IMR-90 (cell line): ENCODE results near the gene SYNPO2.

Source experiments
- CEBPB ChIP-seq: IDR thresholded peaks from 2 replicates; pipeline ENCODE4 v1.6.1; 2012; ENCODE audit warnings: low read depth, low read length, improper control_type of control experiment
- CHD1 ChIP-seq: IDR thresholded peaks from 2 replicates; pipeline ENCODE4 v1.6.1; 2012; ENCODE audit warnings: low read depth, low read length, improper control_type of control experiment
- MXI1 ChIP-seq: IDR thresholded peaks from 2 replicates; pipeline ENCODE4 v1.6.1; 2012; ENCODE audit warnings: low read depth, mild to moderate bottlenecking, low read length, moderate library complexity, borderline replicate concordance
- POLR2A ChIP-seq: IDR thresholded peaks from 2 replicates; pipeline ENCODE4 v1.6.1; 2012; ENCODE audit warnings: mild to moderate bottlenecking, low read depth, low read length
- RAD21 ChIP-seq: IDR thresholded peaks from 2 replicates; pipeline ENCODE4 v1.6.1; 2012; ENCODE audit warnings: low read length, improper control_type of control experiment
- RCOR1 ChIP-seq: IDR thresholded peaks from 2 replicates; pipeline ENCODE4 v1.6.1; 2012; ENCODE audit warnings: mild to moderate bottlenecking, low read length, improper control_type of control experiment; ENCODE audit not compliant: insufficient replicate concordance
- SMC3 ChIP-seq: fragments of 150-350 bp; IDR thresholded peaks from 2 replicates; pipeline ENCODE4 v1.6.1; 2016; ENCODE audit warnings: low read depth, mild to moderate bottlenecking, antibody characterized with exemption, low read length, moderate library complexity
- TF ChIP-seq, protein P1 (sequence below): conservative IDR thresholded peaks from 2 replicates; pipeline ENCODE4 v1.5.1; 2012; ENCODE audit warnings: mild to moderate bottlenecking, low read depth, low read length, improper control_type of control experiment

DNA sequence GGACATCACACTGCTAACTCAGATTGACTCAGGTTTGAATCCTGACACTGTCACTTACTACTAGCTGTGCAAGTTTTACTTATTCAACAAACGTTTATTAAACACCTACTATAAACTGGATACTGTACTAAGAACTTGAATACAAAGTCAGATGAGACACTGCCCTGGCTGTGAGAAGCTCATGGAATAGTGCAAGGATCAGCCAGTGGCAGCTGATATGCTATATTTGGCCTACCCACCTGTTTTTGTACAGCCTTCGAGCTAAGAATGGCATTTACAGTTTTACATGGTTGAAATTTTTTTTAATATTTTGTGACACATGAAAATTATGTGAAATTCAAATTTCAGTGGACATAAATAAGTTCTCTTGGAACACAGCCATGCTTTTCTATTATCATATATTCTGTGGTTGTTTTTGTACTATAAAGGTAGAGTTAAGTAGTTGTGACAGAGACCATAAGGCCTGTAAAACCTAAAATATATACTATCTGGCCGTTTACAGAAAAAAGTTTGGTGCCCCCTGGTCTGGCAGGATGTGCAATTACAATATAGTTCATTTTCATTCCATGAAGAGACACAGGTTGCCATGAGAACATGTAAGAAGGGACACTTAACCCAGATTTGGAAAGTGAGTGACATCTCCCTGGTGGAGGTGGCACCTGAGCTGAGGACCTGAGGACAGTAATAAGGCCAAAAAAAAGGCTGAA lies 49.3 kb upstream of the SYNPO2 start:
- TF ChIP-seq SMC3 (no peak), CHD1 (no peak), POLR2A (no peak), RAD21 (no peak), CEBPB (no peak), RCOR1 (no peak), MXI1 (no peak)
- TF ChIP-seq, protein P1, sequence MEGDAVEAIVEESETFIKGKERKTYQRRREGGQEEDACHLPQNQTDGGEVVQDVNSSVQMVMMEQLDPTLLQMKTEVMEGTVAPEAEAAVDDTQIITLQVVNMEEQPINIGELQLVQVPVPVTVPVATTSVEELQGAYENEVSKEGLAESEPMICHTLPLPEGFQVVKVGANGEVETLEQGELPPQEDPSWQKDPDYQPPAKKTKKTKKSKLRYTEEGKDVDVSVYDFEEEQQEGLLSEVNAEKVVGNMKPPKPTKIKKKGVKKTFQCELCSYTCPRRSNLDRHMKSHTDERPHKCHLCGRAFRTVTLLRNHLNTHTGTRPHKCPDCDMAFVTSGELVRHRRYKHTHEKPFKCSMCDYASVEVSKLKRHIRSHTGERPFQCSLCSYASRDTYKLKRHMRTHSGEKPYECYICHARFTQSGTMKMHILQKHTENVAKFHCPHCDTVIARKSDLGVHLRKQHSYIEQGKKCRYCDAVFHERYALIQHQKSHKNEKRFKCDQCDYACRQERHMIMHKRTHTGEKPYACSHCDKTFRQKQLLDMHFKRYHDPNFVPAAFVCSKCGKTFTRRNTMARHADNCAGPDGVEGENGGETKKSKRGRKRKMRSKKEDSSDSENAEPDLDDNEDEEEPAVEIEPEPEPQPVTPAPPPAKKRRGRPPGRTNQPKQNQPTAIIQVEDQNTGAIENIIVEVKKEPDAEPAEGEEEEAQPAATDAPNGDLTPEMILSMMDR: no peak
